22Rv1 (cell line): ENCODE results near the gene TAS1R3.

Source experiments
- H3K27ac ChIP-seq: fragments of 450-650 bp; 2 replicates; pipeline ENCODE4 v1.5.1; 2017
- ZFX ChIP-seq: fragments of 450-650 bp; IDR thresholded peaks from 2 replicates; pipeline ENCODE4 v1.6.1; 2017; ENCODE audit warnings: antibody characterized with exemption, borderline replicate concordance
- TF ChIP-seq, protein P1 (sequence below): fragments of 450-650 bp; IDR thresholded peaks from 2 replicates; pipeline ENCODE4 v1.5.1; 2017; ENCODE audit warnings: mild to moderate bottlenecking

TAS1R3 gene

GRCh38 chr1:1354271-1355247, 23.5 kb downstream of the TAS1R3 start:
- peak overlapping the region; percentile 64 for H3K27ac ChIP-seq
- TF ChIP-seq, protein P1, sequence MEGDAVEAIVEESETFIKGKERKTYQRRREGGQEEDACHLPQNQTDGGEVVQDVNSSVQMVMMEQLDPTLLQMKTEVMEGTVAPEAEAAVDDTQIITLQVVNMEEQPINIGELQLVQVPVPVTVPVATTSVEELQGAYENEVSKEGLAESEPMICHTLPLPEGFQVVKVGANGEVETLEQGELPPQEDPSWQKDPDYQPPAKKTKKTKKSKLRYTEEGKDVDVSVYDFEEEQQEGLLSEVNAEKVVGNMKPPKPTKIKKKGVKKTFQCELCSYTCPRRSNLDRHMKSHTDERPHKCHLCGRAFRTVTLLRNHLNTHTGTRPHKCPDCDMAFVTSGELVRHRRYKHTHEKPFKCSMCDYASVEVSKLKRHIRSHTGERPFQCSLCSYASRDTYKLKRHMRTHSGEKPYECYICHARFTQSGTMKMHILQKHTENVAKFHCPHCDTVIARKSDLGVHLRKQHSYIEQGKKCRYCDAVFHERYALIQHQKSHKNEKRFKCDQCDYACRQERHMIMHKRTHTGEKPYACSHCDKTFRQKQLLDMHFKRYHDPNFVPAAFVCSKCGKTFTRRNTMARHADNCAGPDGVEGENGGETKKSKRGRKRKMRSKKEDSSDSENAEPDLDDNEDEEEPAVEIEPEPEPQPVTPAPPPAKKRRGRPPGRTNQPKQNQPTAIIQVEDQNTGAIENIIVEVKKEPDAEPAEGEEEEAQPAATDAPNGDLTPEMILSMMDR, result 0 out of 2 replicates have a peak, but pooled peaks have one; percentile 4
- no peak for TF ChIP-seq ZFX

DNA sequence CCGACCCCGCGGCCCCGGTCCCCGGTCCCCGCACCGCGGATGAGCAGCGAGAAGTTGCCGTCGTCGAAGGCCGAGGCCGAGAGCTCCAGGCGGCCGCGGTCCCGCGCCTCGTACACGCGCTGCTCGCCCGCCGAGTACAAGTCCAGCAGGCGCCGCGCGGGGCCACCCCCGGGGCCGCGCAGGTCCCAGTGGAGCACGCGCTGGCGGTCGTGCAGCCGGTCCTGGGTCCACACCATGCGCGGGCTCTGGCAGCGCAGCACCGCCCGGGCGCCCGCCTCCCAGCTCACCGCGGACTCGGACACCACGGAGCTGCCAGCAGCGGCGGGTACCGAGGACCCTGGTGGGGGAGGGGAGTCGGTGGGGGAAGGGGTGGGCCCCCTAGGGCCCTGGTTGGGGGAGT, 24.3 kb downstream of the TAS1R3 start:
- peak overlapping the region; percentile 64 for H3K27ac ChIP-seq
- TF ChIP-seq, protein P1, result no peak
- TF ChIP-seq ZFX, result no peak

DNA sequence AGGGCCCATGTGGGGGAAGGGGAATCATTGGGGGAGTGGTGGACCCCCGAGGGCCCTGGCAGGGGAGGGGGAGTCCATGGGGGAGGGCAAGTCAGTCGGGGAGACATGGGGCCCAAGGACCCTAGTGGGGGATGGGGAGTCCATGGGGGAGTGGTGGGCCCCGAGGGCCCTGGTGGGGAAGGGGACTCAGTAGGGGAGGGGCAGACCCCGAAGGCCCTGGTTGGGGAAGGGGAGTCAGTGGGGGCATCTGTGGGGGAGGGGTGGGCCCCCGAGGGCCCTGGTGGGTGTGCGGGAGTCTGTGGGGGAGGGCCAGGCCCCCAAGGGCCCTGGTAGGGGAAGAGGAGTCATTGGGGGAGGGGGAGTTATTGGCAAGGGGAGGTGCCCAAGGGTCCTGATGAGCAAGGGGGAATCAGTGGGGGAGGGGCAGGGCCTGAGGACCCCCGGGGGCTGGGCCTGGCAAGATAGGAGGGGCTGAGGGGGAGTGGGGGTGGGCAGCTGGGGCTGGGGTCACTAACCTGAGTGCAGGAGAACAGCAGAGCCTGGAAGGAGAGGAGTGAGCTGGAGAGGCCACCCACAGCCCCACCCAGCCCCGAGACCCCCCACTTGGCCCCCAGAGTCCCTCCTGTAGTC, 25.2 kb downstream of the TAS1R3 start:
- H3K27ac ChIP-seq, result no peak overlapping the region
- no peak for TF ChIP-seq ZFX
- TF ChIP-seq, protein P1, result no peak

- H3K27ac ChIP-seq, result no peak overlapping the region
- TF ChIP-seq, protein P1, result no peak
- no peak for TF ChIP-seq ZFX
Measured at GRCh38 chr1:1356796-1357401, 25.8 kb downstream of the TAS1R3 start.

DNA sequence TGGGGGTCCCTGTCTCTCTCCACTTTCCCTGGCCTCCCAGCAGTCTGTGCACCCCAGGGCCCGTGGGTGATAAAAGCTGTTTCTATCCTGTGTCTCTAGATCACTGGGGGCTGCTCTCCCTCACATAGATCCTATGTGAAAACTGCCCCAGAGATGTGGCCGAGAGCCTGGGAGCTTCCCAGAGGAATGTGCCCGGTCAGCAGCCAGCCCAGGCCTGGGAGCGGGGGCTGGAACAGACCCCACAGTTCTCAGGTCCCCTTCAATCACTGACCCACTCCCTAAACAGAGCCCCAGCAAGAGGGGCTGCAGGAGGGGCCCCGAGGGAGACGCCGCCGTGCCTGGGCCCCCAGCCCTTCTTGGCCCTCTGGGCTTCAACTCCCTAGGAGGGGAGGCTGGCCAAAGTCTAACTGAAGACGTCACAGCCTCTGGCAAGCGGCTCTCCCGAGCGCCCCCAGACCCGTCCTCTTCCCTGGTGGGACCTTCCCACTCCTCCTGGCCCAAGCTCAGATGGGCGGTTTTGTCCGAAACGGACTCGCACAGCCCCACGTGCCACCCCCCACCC, 26.9 kb downstream of the TAS1R3 start:
- peak overlapping the region; percentile 27; the same call in 1 of the 2 replicates for H3K27ac ChIP-seq
- TF ChIP-seq, protein P1, result no peak
- no peak for TF ChIP-seq ZFX

DNA sequence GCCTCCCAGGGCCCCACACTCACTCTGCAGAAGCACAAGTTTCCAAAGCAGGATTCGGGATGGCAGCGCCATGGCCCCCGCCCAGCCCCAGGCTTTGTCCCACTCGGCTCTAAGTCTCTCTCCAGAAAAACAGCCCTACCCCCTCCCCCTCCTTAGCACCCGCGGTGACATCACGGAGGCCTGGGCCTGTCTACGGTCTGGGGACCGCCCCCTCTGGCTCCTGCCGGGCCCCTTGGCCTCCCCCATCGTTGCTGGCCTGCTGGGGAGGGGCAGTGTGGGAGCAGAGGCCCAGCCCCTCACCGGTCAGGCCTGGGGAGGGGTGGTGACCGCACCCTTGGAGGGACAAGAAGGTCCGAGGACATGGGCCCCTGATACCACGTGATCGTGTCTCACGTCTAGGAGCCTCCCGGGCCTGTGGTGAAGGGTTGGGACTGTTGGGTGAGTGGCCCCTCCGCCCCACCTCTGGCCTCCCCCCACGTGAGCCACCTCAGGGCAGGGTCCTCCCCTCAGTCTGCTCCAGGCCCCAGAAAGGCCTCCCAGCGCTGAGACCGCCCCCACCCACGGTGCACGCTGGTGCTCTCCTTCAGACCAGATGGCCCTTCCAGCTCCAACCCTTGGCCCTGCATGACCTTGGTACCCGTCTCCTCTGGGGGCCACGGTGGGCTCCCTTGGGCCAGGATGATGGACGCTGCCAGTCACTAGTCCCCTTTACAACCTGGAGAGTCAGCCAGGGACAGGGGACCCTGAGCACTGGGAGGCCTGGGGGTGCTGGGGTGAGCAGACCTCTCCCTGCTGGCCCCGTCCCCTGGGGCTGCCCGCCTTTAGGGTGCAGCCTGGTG, 27.6 kb downstream of the TAS1R3 start, which contains the start of gene MXRA8:
Gene MXRA8, minus strand, starts transcription at position 123 of the 839 bp plus-strand sequence. Its CDS starts 51 bp downstream, at position 72.
- H3K27ac ChIP-seq, result peak within 1 kb of the TSS; percentile 27; the same call in 1 of the 2 replicates
- TF ChIP-seq, protein P1, result no peak
- no peak for TF ChIP-seq ZFX
